NOMO-1 (cell line): ENCODE measurements around the gene KLF6.

Experiments
- DNase-seq, 2 experiments: peaks; one replicate each; lab custom pipeline; 2025; ENCODE audit not compliant: unreplicated experiment in 2 of 2; lab: John Stamatoyannopoulos, UW

KLF6 gene

GRCh38 chr10:3790272-3790671 is 5.3 kb upstream of the KLF6 start:
- no peak for DNase-seq

- no peak for DNase-seq
Measured at GRCh38 chr10:3789621-3790020, 4.6 kb upstream of the KLF6 start.

- no peak for DNase-seq
Measured at GRCh38 chr10:3787816-3788215, 2.8 kb upstream of the KLF6 start.

GRCh38 chr10:3787016-3787400 is 2.0 kb upstream of the KLF6 start:
- no peak for DNase-seq

GRCh38 chr10:3786295-3787015 is 1.4 kb upstream of the KLF6 start:
- DNase-seq, result no peak

- no peak for DNase-seq
Measured at GRCh38 chr10:3785851-3786271, 852 bp upstream of the KLF6 start.

- DNase-seq, result peak; percentile 94 to 97
Measured at GRCh38 chr10:3785251-3785850, 342 bp upstream of the KLF6 start.

GRCh38 chr10:3783682-3784432 is 1.2 kb downstream of the KLF6 start:
- peak; percentile 45 to 82 for DNase-seq

GRCh38 chr10:3783316-3783681 is 1.7 kb downstream of the KLF6 start:
- peak; percentile 53 to 68 for DNase-seq

GRCh38 chr10:3782451-3783315 is 2.3 kb downstream of the KLF6 start:
- peak; percentile 86 to 89 for DNase-seq

GRCh38 chr10:3782146-3782450 is 2.9 kb downstream of the KLF6 start:
- no peak for DNase-seq

- DNase-seq, result peak; percentile 10 to 48
Measured at GRCh38 chr10:3781468-3782145, 3.4 kb downstream of the KLF6 start.

GRCh38 chr10:3780771-3781467 is 4.1 kb downstream of the KLF6 start:
- no peak for DNase-seq

GRCh38 chr10:3780021-3780770 is 4.8 kb downstream of the KLF6 start:
- no peak for DNase-seq

GRCh38 chr10:3779158-3779741 is 5.8 kb downstream of the KLF6 start:
- DNase-seq, result no peak

GRCh38 chr10:3778692-3779157 is 6.3 kb downstream of the KLF6 start:
- no peak for DNase-seq

GRCh38 chr10:3777981-3778691 is 6.9 kb downstream of the KLF6 start:
- DNase-seq, result no peak
